ENCODE data around the gene FILIP1. TPM values are rescaled to one million over a fixed set of nuclear protein-coding genes. Genes with fewer than 3 reads are reported as not detected.

The FILIP1 gene
- total RNA-seq, 4 donors from 2014 or later: 6.0 to 12.3 (median 7.2) TPM

DNA sequence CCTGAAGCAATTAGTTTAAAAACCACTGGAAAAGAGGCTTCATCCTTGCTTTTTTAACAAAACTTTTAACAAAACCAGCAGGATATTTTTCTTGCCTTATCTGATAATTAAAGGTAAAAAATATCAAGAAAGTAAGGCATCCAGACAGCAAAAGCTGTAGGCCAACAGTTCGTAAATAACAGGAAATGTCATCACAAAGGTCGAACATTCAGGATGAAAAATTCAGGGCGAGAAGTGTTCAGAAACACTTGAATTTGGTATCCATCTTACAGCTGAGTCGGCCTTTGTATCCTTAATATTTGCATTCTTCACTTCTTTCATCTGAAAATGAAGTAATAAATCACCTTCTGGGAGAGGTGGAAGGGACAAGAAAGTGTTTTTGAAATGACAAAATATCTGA is 8.2 kb upstream of the FILIP1 start:
- Histone ChIP-seq H3K27ac (no peak overlapping the region), H3K27me3 (no peaks in the 10 kb centered on the region), H3K4me1 (no peaks in the 10 kb centered on the region), H3K9me3 (no peaks in the 10 kb centered on the region), H3K36me3 (no peaks in the 10 kb centered on the region), H3K4me3 (no peak overlapping the region)
- intact Hi-C loops (cut with DNase I; ENCODE audit: low total_unique reads): no loop called here
- in situ Hi-C loops (cut with MboI; ENCODE audit: low pct_ligation_motif_present in 1 of 4, low pct_unique_long_range_greater_than_20kb in 1 of 4, low sequenced_read_pairs in 3 of 4): loop anchor here in 1 of 4 donors (25.0 kb wide), 1 partner anchor 189 kb away; no protein-coding TSS in a partner anchor
- 67 to 73% methylated on average over 2 to 4 of the region's 4 CpGs for WGBS, 2 donors (ENCODE audit: low coverage in 1 of 2)
- DNase-seq: no peak
- TF ChIP-seq POLR2AphosphoS5 (IDR thresholded peaks at IDR 0.05) (no peak), EP300 (IDR thresholded peaks at IDR 0.05; ENCODE audit: low read depth) (no peak), POLR2A (IDR thresholded peaks at IDR 0.05) (no peak)
- TF ChIP-seq, protein P1, sequence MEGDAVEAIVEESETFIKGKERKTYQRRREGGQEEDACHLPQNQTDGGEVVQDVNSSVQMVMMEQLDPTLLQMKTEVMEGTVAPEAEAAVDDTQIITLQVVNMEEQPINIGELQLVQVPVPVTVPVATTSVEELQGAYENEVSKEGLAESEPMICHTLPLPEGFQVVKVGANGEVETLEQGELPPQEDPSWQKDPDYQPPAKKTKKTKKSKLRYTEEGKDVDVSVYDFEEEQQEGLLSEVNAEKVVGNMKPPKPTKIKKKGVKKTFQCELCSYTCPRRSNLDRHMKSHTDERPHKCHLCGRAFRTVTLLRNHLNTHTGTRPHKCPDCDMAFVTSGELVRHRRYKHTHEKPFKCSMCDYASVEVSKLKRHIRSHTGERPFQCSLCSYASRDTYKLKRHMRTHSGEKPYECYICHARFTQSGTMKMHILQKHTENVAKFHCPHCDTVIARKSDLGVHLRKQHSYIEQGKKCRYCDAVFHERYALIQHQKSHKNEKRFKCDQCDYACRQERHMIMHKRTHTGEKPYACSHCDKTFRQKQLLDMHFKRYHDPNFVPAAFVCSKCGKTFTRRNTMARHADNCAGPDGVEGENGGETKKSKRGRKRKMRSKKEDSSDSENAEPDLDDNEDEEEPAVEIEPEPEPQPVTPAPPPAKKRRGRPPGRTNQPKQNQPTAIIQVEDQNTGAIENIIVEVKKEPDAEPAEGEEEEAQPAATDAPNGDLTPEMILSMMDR (IDR thresholded peaks at IDR 0.05): no peak

DNA sequence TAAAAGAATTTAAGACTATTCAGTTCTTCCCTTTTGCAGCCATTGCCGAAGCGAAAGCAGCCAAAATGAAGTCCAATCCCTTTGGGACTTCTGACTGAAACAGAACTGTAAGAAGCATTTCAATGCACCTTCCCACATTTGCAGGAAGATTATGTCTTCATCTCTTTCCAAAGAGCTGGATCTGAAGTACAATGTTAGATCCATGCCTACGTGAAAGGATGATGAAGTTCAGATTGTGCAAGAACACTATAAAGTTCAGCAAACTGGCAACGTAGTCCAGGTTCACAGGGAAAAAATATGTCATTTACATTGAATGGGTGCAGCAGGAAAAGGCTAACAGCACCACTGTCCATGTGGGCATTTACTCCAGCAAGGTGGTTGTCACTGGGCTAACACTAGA is 6.0 kb upstream of the FILIP1 start:
- H3K36me3 ChIP-seq: no peaks in the 10 kb centered on the region
- no peaks in the 10 kb centered on the region for H3K27me3 ChIP-seq
- H3K4me1 ChIP-seq: peaks cover 0 to 6% (median 0%) of the 10 kb centered on the region in 4 donors
- intact Hi-C loops (cut with DNase I; ENCODE audit: low total_unique reads): no loop called here
- TF ChIP-seq, protein P1 (IDR thresholded peaks at IDR 0.05): no peak
- TF ChIP-seq EP300 (IDR thresholded peaks at IDR 0.05; ENCODE audit: low read depth) (no peak), POLR2A (IDR thresholded peaks at IDR 0.05) (no peak), POLR2AphosphoS5 (IDR thresholded peaks at IDR 0.05) (no peak)
- no peak for DNase-seq
- H3K4me3 ChIP-seq: no peak overlapping the region
- 75 to 89% methylated on average over 2 to 4 of the region's 4 CpGs for WGBS, 2 donors (ENCODE audit: low coverage in 1 of 2)
- H3K27ac ChIP-seq: no peak overlapping the region
- in situ Hi-C loops (cut with MboI; ENCODE audit: low pct_ligation_motif_present in 1 of 4, low pct_unique_long_range_greater_than_20kb in 1 of 4, low sequenced_read_pairs in 3 of 4): loop anchor here in 1 of 4 donors (25.0 kb wide), 1 partner anchor 187 kb away; no protein-coding TSS in a partner anchor
- no peaks in the 10 kb centered on the region for H3K9me3 ChIP-seq

DNA sequence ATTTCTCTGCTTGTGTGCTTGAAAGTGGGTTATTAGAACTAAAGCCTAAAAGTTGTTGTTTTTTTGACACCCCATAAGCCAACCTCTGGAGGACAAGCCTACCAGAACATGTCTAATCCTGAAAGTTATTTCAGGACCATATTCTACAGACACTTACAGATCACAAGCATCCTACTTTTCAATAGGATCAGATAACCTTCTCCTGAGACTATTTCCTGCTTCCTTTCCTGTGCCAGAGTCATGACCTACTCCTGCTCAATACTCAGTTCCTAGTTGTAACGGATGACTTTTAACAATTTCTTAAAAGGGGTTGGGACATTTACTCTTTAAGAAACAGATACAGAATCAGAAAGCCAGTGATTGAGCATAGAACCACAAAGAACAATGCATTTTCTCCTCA is 5.3 kb upstream of the FILIP1 start:
- 81 to 100% methylated on average over 1 of the region's 1 CpG for WGBS, 2 donors (ENCODE audit: low coverage in 1 of 2)
- TF ChIP-seq, protein P1 (IDR thresholded peaks at IDR 0.05): no peak
- TF ChIP-seq POLR2A (IDR thresholded peaks at IDR 0.05) (no peak), EP300 (IDR thresholded peaks at IDR 0.05; ENCODE audit: low read depth) (no peak), POLR2AphosphoS5 (IDR thresholded peaks at IDR 0.05) (no peak)
- intact Hi-C loops (cut with DNase I; ENCODE audit: low total_unique reads) (no loop called here), in situ Hi-C loops (cut with MboI; ENCODE audit: low pct_ligation_motif_present in 1 of 4, low pct_unique_long_range_greater_than_20kb in 1 of 4, low sequenced_read_pairs in 3 of 4) (no loop called here)
- Histone ChIP-seq H3K4me3 (no peak overlapping the region), H3K9me3 (no peaks in the 10 kb centered on the region), H3K36me3 (no peaks in the 10 kb centered on the region), H3K4me1 (peaks cover 0 to 12% (median 0%) of the 10 kb centered on the region in 4 donors), H3K27me3 (no peaks in the 10 kb centered on the region), H3K27ac (no peak overlapping the region)
- DNase-seq: no peak

DNA sequence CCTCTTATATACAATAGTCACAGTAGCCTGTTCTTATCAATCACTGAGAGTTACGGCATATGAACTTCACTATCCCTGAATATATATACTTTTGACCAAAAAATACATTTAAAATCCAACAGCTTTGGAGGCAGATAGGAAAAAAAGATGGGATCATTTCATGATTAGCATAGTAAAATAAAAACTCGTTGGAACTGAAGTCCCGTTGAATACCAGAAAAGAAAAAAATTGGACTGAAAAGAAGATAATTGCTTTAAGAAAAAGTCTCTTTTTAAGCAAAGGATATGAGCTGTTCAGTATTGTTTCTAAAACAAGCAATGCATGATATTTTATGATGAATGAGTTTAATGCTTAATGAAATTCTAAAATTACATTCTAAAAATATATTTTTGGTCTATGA is 4.4 kb upstream of the FILIP1 start:
- in situ Hi-C loops (cut with MboI; ENCODE audit: low pct_ligation_motif_present in 1 of 4, low pct_unique_long_range_greater_than_20kb in 1 of 4, low sequenced_read_pairs in 3 of 4) (no loop called here), intact Hi-C loops (cut with DNase I; ENCODE audit: low total_unique reads) (no loop called here)
- Histone ChIP-seq H3K27ac (no peak overlapping the region), H3K4me1 (peaks cover 0 to 12% (median 0%) of the 10 kb centered on the region in 4 donors), H3K36me3 (no peaks in the 10 kb centered on the region), H3K9me3 (no peaks in the 10 kb centered on the region), H3K27me3 (no peaks in the 10 kb centered on the region), H3K4me3 (no peak overlapping the region)
- no peak for DNase-seq
- no peak for TF ChIP-seq EP300 (IDR thresholded peaks at IDR 0.05; ENCODE audit: low read depth)
- no peak for TF ChIP-seq POLR2AphosphoS5 (IDR thresholded peaks at IDR 0.05)
- TF ChIP-seq, protein P1 (IDR thresholded peaks at IDR 0.05): no peak
- no peak for TF ChIP-seq POLR2A (IDR thresholded peaks at IDR 0.05)
- 83 to 87% methylated on average over 2 to 3 of the region's 3 CpGs for WGBS, 2 donors (ENCODE audit: low coverage in 1 of 2)
